BJ (cell line): Measurements from ENCODE around the gene LY6G5B. TPM values are rescaled to one million over a fixed set of nuclear protein-coding genes. Genes with fewer than 3 reads are reported as not detected.

Experiments used
- CTCF ChIA-PET: fragments of 350-600 bp; formaldehyde crosslinking; extraction: SDS; loops from one replicate; lab custom pipeline; 2021; ENCODE audit warnings: antibody characterized with exemption, inconsistent platforms; lab: Yijun Ruan, JAX
- POLR2A ChIA-PET: fragments of 300-600 bp; sonication (Branson Sonifier 250); formaldehyde crosslinking; extraction: SDS; loops from one replicate; lab custom pipeline; 2021; ENCODE audit warnings: antibody characterized with exemption; lab: Charles Lee
- DNase-seq: peaks from one replicate; pipeline ENCODE4 v3.0.0-alpha.2; 2011; ENCODE audit warnings: low read depth
- H3K27me3 ChIP-seq: 2 replicates; pipeline ENCODE4 v1.6.0; 2011; ENCODE audit warnings: low read length; ENCODE audit not compliant: control insufficient read depth, insufficient read depth
- H3K36me3 ChIP-seq: 2 replicates; pipeline ENCODE4 v1.5.1; 2011; ENCODE audit warnings: low read length; ENCODE audit not compliant: control insufficient read depth, insufficient read depth
- H3K4me3 ChIP-seq: 2 replicates; pipeline ENCODE4 v1.5.1; 2011; ENCODE audit warnings: low read depth, mild to moderate bottlenecking, control low read depth, low read length
- CTCF ChIP-seq: IDR thresholded peaks from 2 replicates; pipeline ENCODE4 v1.5.1; 2011; ENCODE audit warnings: low read depth, mild to moderate bottlenecking, control low read depth, inconsistent platforms, low read length, moderate library complexity; ENCODE audit not compliant: insufficient read depth
- polyA plus RNA-seq: library from polyadenylated mRNA; depleted of rRNA; stranded (reverse); fragments of >200 nt; gene quantifications from 2 replicates; pipeline ENCODE4 v1.2.3, GENCODE V29; 2011

The LY6G5B gene
- polyA plus RNA-seq, 1 experiment, result 10.8 TPM

GRCh38 chr6:31630177-31630934, 39.4 kb upstream of the LY6G5B start:
- peaks cover 79% of the 10 kb centered on the region for H3K36me3 ChIP-seq
- CTCF ChIA-PET, result interaction anchor here (0.8 kb wide), 1 partner anchor 9 kb away, joined by 3 read pairs; no protein-coding TSS in a partner anchor
- no peak for TF ChIP-seq CTCF

GRCh38 chr6:31631209-31631608, 38.6 kb upstream of the LY6G5B start:
- H3K27me3 ChIP-seq, result no peaks in the 10 kb centered on the region
- POLR2A ChIA-PET, result no interaction called here

More at GRCh38 chr6:31630177-31630934, 39.4 kb upstream of the LY6G5B start:
- DNase-seq, result no peak
- POLR2A ChIA-PET, result no interaction called here
- Histone ChIP-seq H3K4me3 (no peak overlapping the region), H3K27me3 (no peaks in the 10 kb centered on the region)

GRCh38 chr6:31631681-31632278, 38.0 kb upstream of the LY6G5B start:
- no peaks in the 10 kb centered on the region for H3K27me3 ChIP-seq
- no peak for TF ChIP-seq CTCF
- no peak overlapping the region for H3K4me3 ChIP-seq
- ChIA-PET CTCF (interaction anchor here (1.1 kb wide), 1 partner anchor 85 kb away, joined by 3 read pairs; the partner anchor contains the start of gene NFKBIL1), POLR2A (no interaction called here)
- H3K36me3 ChIP-seq, result peaks cover 76% of the 10 kb centered on the region
- DNase-seq, result no peak

More at GRCh38 chr6:31631209-31631608, 38.6 kb upstream of the LY6G5B start:
- peaks cover 78% of the 10 kb centered on the region for H3K36me3 ChIP-seq
- CTCF ChIA-PET, result no interaction called here
- no peak overlapping the region for H3K4me3 ChIP-seq
- no peak for DNase-seq
- TF ChIP-seq CTCF, result no peak

GRCh38 chr6:31632279-31632946, 37.4 kb upstream of the LY6G5B start:
- H3K36me3 ChIP-seq, result peaks cover 75% of the 10 kb centered on the region
- TF ChIP-seq CTCF, result no peak
- H3K27me3 ChIP-seq, result no peaks in the 10 kb centered on the region
- ChIA-PET POLR2A (no interaction called here), CTCF (interaction anchor here (1.1 kb wide), 1 partner anchor 85 kb away, joined by 3 read pairs; the partner anchor contains the start of gene NFKBIL1)
- H3K4me3 ChIP-seq, result no peak overlapping the region
- no peak for DNase-seq

- H3K36me3 ChIP-seq, result peaks cover 68% of the 10 kb centered on the region
- no peak for DNase-seq
- CTCF ChIA-PET, result interaction anchor here (1.1 kb wide), 1 partner anchor 11 kb away, joined by 6 read pairs; no protein-coding TSS in a partner anchor
- H3K27me3 ChIP-seq, result no peaks in the 10 kb centered on the region
- TF ChIP-seq CTCF, result no peak
- no peak overlapping the region for H3K4me3 ChIP-seq
- POLR2A ChIA-PET, result no interaction called here
Observed at GRCh38 chr6:31633447-31633846, 36.3 kb upstream of the LY6G5B start.
